ENCODE data around the gene TGFBR2. TPM values are rescaled to one million over a fixed set of nuclear protein-coding genes. Genes with fewer than 3 reads are reported as not detected.

TGFBR2 gene
- polyA plus RNA-seq, 1 of the 3 experiments (the other 2 are of a cell fraction): 48.3 TPM

DNA sequence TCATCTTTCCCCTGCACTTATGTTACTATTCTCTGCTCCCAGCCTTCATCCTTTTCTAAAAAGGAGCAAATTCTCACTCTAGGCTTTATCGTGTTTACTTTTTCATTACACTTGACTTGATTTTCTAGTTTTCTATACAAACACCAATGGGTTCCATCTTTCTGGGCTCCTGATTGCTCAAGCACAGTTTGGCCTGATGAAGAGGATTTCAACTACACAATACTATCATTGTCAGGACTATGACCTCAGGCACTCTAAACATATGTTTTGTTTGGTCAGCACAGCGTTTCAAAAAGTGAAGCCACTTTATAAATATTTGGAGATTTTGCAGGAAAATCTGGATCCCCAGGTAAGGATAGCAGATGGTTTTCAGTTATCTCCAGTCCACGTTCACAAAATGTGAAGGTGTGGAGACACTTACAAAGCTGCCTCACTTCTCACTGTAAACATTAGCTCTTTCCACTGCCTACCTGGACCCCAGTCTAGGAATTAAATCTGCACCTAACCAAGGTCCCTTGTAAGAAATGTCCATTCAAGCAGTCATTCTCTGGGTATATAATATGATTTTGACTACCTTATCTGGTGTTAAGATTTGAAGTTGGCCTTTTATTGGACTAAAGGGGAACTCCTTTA lies 86.2 kb downstream of the TGFBR2 start (continued):
- TF ChIP-seq, protein P1, sequence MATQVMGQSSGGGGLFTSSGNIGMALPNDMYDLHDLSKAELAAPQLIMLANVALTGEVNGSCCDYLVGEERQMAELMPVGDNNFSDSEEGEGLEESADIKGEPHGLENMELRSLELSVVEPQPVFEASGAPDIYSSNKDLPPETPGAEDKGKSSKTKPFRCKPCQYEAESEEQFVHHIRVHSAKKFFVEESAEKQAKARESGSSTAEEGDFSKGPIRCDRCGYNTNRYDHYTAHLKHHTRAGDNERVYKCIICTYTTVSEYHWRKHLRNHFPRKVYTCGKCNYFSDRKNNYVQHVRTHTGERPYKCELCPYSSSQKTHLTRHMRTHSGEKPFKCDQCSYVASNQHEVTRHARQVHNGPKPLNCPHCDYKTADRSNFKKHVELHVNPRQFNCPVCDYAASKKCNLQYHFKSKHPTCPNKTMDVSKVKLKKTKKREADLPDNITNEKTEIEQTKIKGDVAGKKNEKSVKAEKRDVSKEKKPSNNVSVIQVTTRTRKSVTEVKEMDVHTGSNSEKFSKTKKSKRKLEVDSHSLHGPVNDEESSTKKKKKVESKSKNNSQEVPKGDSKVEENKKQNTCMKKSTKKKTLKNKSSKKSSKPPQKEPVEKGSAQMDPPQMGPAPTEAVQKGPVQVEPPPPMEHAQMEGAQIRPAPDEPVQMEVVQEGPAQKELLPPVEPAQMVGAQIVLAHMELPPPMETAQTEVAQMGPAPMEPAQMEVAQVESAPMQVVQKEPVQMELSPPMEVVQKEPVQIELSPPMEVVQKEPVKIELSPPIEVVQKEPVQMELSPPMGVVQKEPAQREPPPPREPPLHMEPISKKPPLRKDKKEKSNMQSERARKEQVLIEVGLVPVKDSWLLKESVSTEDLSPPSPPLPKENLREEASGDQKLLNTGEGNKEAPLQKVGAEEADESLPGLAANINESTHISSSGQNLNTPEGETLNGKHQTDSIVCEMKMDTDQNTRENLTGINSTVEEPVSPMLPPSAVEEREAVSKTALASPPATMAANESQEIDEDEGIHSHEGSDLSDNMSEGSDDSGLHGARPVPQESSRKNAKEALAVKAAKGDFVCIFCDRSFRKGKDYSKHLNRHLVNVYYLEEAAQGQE (IDR thresholded peaks at IDR 0.05; ENCODE audit: low read depth, low read length): no peak
- TF ChIP-seq, protein P2, sequence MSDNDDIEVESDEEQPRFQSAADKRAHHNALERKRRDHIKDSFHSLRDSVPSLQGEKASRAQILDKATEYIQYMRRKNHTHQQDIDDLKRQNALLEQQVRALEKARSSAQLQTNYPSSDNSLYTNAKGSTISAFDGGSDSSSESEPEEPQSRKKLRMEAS (IDR thresholded peaks at IDR 0.05; ENCODE audit: low read depth): no peak
- TF ChIP-seq, protein P3, sequence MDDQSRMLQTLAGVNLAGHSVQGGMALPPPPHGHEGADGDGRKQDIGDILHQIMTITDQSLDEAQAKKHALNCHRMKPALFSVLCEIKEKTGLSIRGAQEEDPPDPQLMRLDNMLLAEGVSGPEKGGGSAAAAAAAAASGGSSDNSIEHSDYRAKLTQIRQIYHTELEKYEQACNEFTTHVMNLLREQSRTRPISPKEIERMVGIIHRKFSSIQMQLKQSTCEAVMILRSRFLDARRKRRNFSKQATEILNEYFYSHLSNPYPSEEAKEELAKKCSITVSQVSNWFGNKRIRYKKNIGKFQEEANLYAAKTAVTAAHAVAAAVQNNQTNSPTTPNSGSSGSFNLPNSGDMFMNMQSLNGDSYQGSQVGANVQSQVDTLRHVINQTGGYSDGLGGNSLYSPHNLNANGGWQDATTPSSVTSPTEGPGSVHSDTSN (IDR thresholded peaks at IDR 0.05): no peak
- TF ChIP-seq FOSL2 (IDR thresholded peaks at IDR 0.05; ENCODE audit: borderline replicate concordance, low read depth) (no peak), FOXJ3 (CRISPR knock-in tag; IDR thresholded peaks at IDR 0.05) (no peak), TAF1 (IDR thresholded peaks at IDR 0.05; ENCODE audit: borderline replicate concordance, low read depth, low read length) (no peak), NRF1 (IDR thresholded peaks at IDR 0.05; ENCODE audit: low read depth, low read length) (no peak), NFIC (IDR thresholded peaks at IDR 0.05; ENCODE audit: borderline replicate concordance) (no peak), JUND (IDR thresholded peaks at IDR 0.05) (no peak), CHD2 (IDR thresholded peaks at IDR 0.05; ENCODE audit: low read length, partially characterized antibody) (no peak), RAD21 (IDR thresholded peaks at IDR 0.05; ENCODE audit: low read length) (no peak), TEAD4 (IDR thresholded peaks at IDR 0.05; ENCODE audit: borderline replicate concordance, insufficient read depth) (no peak), GATA2 (CRISPR knock-in tag; IDR thresholded peaks at IDR 0.05) (no peak)
- TF ChIP-seq, protein P4, sequence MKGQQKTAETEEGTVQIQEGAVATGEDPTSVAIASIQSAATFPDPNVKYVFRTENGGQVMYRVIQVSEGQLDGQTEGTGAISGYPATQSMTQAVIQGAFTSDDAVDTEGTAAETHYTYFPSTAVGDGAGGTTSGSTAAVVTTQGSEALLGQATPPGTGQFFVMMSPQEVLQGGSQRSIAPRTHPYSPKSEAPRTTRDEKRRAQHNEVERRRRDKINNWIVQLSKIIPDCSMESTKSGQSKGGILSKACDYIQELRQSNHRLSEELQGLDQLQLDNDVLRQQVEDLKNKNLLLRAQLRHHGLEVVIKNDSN (IDR thresholded peaks at IDR 0.05; ENCODE audit: borderline replicate concordance, low read depth): no peak
- TF ChIP-seq, protein P5, sequence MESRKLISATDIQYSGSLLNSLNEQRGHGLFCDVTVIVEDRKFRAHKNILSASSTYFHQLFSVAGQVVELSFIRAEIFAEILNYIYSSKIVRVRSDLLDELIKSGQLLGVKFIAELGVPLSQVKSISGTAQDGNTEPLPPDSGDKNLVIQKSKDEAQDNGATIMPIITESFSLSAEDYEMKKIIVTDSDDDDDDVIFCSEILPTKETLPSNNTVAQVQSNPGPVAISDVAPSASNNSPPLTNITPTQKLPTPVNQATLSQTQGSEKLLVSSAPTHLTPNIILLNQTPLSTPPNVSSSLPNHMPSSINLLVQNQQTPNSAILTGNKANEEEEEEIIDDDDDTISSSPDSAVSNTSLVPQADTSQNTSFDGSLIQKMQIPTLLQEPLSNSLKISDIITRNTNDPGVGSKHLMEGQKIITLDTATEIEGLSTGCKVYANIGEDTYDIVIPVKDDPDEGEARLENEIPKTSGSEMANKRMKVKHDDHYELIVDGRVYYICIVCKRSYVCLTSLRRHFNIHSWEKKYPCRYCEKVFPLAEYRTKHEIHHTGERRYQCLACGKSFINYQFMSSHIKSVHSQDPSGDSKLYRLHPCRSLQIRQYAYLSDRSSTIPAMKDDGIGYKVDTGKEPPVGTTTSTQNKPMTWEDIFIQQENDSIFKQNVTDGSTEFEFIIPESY (IDR thresholded peaks at IDR 0.05; ENCODE audit: borderline replicate concordance, low read depth): no peak
